Measurements from ENCODE around the gene ESYT3.

- TF ChIP-seq CTCF (IDR thresholded peaks at IDR 0.05) (no peak), POLR2A (IDR thresholded peaks at IDR 0.05) (no peak)
These were observed 42.1 kb downstream of the ESYT3 start for GRCh38 chr3:138476526-138476925.
